GM12891 (cell line): ENCODE data around the gene ADCY1.

Source experiments
- DNase-seq: peaks from one replicate; pipeline ENCODE4 v3.0.0; 2011; ENCODE audit warnings: low spot score; ENCODE audit not compliant: insufficient read length
- FAIRE-seq: peaks from 2 replicates; lab custom pipeline; 2011; peaks lifted over from hg19 to GRCh38; lab: Jason Lieb, UNC
- PAX5 ChIP-seq: IDR thresholded peaks from 2 replicates; pipeline ENCODE4 v1.6.1; 2011; ENCODE audit warnings: low read length, moderate library complexity, mild to moderate bottlenecking; ENCODE audit not compliant: insufficient read depth, severe bottlenecking
- POLR2A ChIP-seq: IDR thresholded peaks from 2 replicates; pipeline ENCODE4 v1.6.1; 2011; ENCODE audit warnings: low read depth, low read length, control low read depth
- POLR2AphosphoS5 ChIP-seq: IDR thresholded peaks from 2 replicates; pipeline ENCODE4 v1.6.1; 2011; ENCODE audit warnings: low read depth, low read length, control low read depth
- POU2F2 ChIP-seq: IDR thresholded peaks from 2 replicates; pipeline ENCODE4 v1.6.1; 2011; ENCODE audit warnings: low read depth, mild to moderate bottlenecking, control low read depth, low read length, moderate library complexity
- SPI1 ChIP-seq: IDR thresholded peaks from 2 replicates; pipeline ENCODE4 v1.6.1; 2011; ENCODE audit warnings: low read depth, low read length, control low read depth
- TAF1 ChIP-seq: IDR thresholded peaks from 2 replicates; pipeline ENCODE4 v1.6.1; 2011; ENCODE audit warnings: low read depth, low read length, control low read depth

ADCY1 gene

GRCh38 chr7:45713669-45714520 is 139.7 kb downstream of the ADCY1 start:
- TF ChIP-seq POLR2A (no peak), PAX5 (no peak), POU2F2 (no peak), SPI1 (no peak), TAF1 (no peak), POLR2AphosphoS5 (no peak)
- FAIRE-seq: no peak

DNA sequence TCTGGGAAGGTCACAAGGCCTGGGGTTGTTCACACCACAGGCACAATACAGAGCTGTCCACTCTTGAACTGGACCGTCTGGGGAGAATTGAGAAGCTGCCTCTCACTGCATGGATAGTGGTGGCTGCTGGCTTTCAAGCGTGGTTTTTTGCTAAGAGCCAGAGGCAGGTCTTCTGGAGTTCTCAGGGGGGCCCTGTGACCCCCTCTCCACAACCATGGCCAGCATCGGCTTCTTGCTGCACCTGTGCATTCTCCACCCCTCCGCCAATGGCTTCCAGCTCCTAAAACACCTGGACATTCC is 140.3 kb downstream of the ADCY1 start:
- TF ChIP-seq PAX5 (no peak), POLR2A (no peak), TAF1 (no peak), SPI1 (no peak), POU2F2 (no peak)
- FAIRE-seq: no peak
- no peak for DNase-seq

More at GRCh38 chr7:45713669-45714520, 139.7 kb downstream of the ADCY1 start:
- no peak for DNase-seq

DNA sequence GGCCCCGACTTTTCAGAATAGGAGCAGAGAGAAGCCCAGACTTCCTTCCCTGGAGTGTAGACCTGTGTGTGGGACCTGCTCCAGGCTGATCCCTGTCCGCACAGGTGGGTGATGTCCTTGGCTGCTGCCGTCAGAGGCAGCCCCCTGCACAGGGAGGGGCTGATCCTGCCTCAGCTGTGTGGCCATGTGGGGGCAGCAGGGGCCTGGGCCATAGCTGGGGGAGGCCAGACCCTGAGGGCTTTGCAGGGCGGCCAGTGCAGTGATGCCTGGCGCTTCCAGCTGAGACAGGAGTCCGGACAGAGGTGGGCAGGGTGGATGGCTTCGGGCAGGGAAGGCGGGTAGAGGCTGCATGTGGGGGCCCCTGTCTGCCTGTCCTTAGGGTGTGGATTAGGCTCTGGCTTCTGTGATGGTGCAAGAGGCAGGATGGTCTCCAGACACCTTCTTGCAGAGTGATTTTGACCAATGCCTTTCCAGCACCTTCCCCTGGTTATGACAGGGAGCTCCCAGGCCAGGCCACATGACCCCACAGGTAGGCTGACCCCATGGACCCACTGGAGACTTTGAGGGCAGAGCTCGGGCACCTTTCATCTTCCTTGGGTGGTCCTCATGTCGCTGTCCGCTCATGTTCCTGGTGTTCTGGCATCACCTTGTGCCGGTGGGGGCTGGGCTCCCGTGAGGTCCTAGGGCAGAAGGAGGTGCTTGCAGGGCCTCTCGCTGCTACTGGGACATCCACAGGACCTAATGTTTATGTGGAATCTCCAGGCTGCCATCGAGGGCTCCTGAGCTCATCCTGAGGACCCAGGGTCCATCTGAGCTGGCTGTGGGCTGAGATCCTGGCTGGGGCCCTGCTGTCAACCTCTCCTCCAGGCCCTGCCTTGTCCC is 141.5 kb downstream of the ADCY1 start:
- FAIRE-seq (no peak), DNase-seq (no peak)
- TF ChIP-seq POU2F2 (no peak), PAX5 (no peak), TAF1 (no peak), SPI1 (no peak), POLR2AphosphoS5 (no peak), POLR2A (no peak)

DNA sequence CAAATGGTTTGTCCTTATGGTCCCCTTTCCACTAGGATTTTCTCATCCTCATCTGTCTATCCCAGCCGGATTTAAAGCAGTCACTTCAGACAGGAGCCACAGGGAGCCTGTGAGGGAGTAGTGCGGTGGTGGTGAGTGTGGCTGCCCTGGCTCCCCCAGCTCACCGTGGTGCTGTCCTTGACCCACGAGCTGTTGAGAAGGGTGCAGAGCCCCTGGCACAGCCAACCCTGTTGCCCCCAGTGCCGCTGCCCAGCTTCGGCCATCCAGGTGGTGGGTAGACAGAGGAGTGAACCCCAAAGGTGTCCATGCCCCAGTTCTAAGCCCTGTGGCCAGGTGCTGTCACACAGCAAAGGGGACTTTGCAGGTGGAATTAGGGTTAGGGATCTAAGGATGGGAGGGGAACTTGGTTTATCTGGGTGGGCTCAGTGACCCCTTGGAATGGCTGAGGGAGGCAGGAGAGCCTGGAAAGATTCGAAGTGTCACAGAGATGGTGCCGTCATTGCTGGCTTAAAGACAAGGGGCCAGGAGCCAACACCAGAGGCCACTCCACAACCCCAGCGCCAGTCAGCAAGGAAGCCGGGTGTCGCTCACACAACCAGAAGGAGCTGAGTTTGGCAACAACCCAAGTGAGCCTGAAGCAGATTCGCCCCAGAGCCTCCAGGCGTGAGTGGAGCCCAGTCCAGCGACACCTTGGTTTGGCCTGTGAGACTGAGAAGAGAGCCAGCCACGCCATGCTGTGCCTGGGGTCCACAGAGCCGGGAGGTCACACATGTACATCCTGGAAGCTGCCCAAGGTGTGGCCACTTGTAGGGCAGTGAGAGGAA is 142.4 kb downstream of the ADCY1 start:
- DNase-seq: no peak
- TF ChIP-seq PAX5 (no peak), POLR2A (no peak), POU2F2 (no peak), TAF1 (no peak), SPI1 (no peak), POLR2AphosphoS5 (no peak)
- FAIRE-seq: no peak

GRCh38 chr7:45717537-45718235 is 143.5 kb downstream of the ADCY1 start:
- DNase-seq: no peak

DNA sequence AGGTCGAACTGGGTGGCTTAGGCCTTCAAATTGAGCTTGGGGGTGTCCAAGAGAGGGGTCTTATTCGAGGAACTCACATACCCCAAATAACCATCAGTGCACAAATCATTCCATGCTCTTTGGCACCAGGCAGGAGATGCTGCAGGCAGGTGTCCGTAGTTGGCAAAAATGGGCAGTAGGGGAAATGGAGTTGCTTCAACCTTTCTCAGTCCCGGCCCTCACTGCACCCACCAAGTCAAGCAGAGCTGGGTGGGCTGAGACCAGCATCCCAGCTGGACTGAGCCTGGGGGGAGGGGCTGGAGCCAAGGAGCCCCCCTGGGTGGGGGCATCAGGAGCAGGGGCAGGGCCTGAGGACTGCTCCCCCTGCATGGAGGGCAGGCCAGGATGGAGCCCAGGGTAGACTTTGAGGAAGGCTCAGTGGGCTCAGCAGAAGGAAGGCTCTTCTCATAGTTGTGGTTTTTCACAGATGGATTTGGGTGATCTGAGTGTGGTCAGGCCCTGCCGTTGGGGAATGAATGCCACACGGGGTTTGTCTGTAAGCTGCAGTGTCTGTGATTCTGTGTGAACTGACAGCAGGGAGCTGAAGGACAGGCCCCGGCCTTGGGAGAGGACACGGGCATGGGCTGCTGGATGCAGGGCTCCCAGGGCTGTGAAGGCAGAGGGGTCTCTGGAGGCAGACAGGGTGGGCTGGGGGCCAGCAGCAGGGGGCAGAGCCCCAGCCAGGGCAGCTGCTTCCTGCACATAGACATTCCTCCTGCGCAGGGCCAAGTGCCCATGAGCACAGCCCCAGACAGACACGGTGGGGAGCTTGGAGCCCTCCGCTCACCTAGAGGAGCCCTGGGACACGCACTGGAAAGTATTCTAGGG is 144.5 kb downstream of the ADCY1 start:
- no peak for FAIRE-seq
- DNase-seq: no peak
- no peak for TF ChIP-seq POLR2A
- no peak for TF ChIP-seq POU2F2
- TF ChIP-seq SPI1: no peak

More at GRCh38 chr7:45717537-45718235, 143.5 kb downstream of the ADCY1 start:
- no peak for FAIRE-seq
- TF ChIP-seq POLR2A: no peak
- no peak for TF ChIP-seq POLR2AphosphoS5
- TF ChIP-seq TAF1: no peak
- no peak for TF ChIP-seq SPI1
- no peak for TF ChIP-seq PAX5
- no peak for TF ChIP-seq POU2F2

- FAIRE-seq: no peak
- TF ChIP-seq TAF1 (no peak), PAX5 (no peak), POLR2AphosphoS5 (no peak), SPI1 (no peak), POU2F2 (no peak), POLR2A (no peak)
- DNase-seq: no peak
Measured at GRCh38 chr7:45720989-45721388, 146.8 kb downstream of the ADCY1 start.
